Renal cortex interstitium (tissue), 15 donors: ENCODE data around the gene ATP5MC3. TPM values are rescaled to one million over a fixed set of nuclear protein-coding genes. Genes with fewer than 3 reads are reported as not detected.
A peak's percentile ranks its signal among the peaks of the same experiment; 100 is the strongest.
"Not testable (repeated sequence)": the region's sequence is repeated elsewhere in the genome, so short reads cannot be mapped to it uniquely, and the experiment has no call there.

ENCODE experiments used
- DNase-seq, 11 donors: peaks; one replicate each; pipeline ENCODE4 v3.0.0-alpha.2; 2013; ENCODE audit warnings: low read depth in 9 of 11, low spot score in 4 of 11; ENCODE audit errors: extremely low read depth in 1 of 11
- long read RNA-seq, 16 experiments: transcript quantifications; one replicate each; lab custom pipeline, GENCODE V29; 2026
- polyA plus RNA-seq, 3 donors: library from polyadenylated mRNA; unstranded; fragments of 120-200 nt; gene quantifications; one replicate each; pipeline ENCODE4 v1.2.1, GENCODE V29; 2013; ENCODE audit not compliant: insufficient read length in 3 of 3

The ATP5MC3 gene
- 100 to 1,000 TPM; 322 to 378 (median 366) TPM for polyA plus RNA-seq
- long read RNA-seq, donor 1, full-length matches to known transcripts, result 201 of 376 reads
- long read RNA-seq, donor 1, partial matches to known transcripts, result 137 of 376 reads
- long read RNA-seq, donor 1, other reads (novel, unspliced or antisense), result 38 of 376 reads
- long read RNA-seq, donor 2, full-length matches to known transcripts, result 222 of 407 reads
- long read RNA-seq, donor 2, partial matches to known transcripts, result 141 of 407 reads
- long read RNA-seq, donor 2, other reads (novel, unspliced or antisense), result 44 of 407 reads
- long read RNA-seq, donor 3, full-length matches to known transcripts, result 375 of 620 reads
- long read RNA-seq, donor 3, partial matches to known transcripts, result 158 of 620 reads
- long read RNA-seq, donor 3, other reads (novel, unspliced or antisense), result 87 of 620 reads
- long read RNA-seq, donor 4, full-length matches to known transcripts, result 230 of 352 reads
- long read RNA-seq, donor 4, partial matches to known transcripts, result 96 of 352 reads
- long read RNA-seq, donor 4, other reads (novel, unspliced or antisense), result 26 of 352 reads
- long read RNA-seq, donor 5, result 0 reads
- long read RNA-seq, donor 6, full-length matches to known transcripts, result 242 of 351 reads
- long read RNA-seq, donor 6, partial matches to known transcripts, result 61 of 351 reads
- long read RNA-seq, donor 6, other reads (novel, unspliced or antisense), result 48 of 351 reads
- long read RNA-seq, donor 7, full-length matches to known transcripts, result 314 of 482 reads
- long read RNA-seq, donor 7, partial matches to known transcripts, result 103 of 482 reads
- long read RNA-seq, donor 7, other reads (novel, unspliced or antisense), result 65 of 482 reads
- long read RNA-seq, donor 8, full-length matches to known transcripts, result 545 of 854 reads
- long read RNA-seq, donor 8, partial matches to known transcripts, result 190 of 854 reads
- long read RNA-seq, donor 8, other reads (novel, unspliced or antisense), result 119 of 854 reads
- long read RNA-seq, donor 9, full-length matches to known transcripts, result 260 of 383 reads
- long read RNA-seq, donor 9, partial matches to known transcripts, result 67 of 383 reads
- long read RNA-seq, donor 9, other reads (novel, unspliced or antisense), result 56 of 383 reads
- long read RNA-seq, donor 10, full-length matches to known transcripts, result 285 of 506 reads
- long read RNA-seq, donor 10, partial matches to known transcripts, result 161 of 506 reads
- long read RNA-seq, donor 10, other reads (novel, unspliced or antisense), result 60 of 506 reads
- long read RNA-seq, donor 11, full-length matches to known transcripts, result 162 of 251 reads
- long read RNA-seq, donor 11, partial matches to known transcripts, result 59 of 251 reads
- long read RNA-seq, donor 11, other reads (novel, unspliced or antisense), result 30 of 251 reads
- long read RNA-seq, donor 12, full-length matches to known transcripts, result 104 of 181 reads
- long read RNA-seq, donor 12, partial matches to known transcripts, result 60 of 181 reads
- long read RNA-seq, donor 12, other reads (novel, unspliced or antisense), result 17 of 181 reads
- long read RNA-seq, donor 13, full-length matches to known transcripts, result 482 of 877 reads
- long read RNA-seq, donor 13, partial matches to known transcripts, result 245 of 877 reads
- long read RNA-seq, donor 13, other reads (novel, unspliced or antisense), result 150 of 877 reads
- long read RNA-seq, donor 14, full-length matches to known transcripts, result 249 of 358 reads
- long read RNA-seq, donor 14, partial matches to known transcripts, result 99 of 358 reads
- long read RNA-seq, donor 14, other reads (novel, unspliced or antisense), result 10 of 358 reads
- long read RNA-seq, donor 15, full-length matches to known transcripts, result 109 of 179 reads
- long read RNA-seq, donor 15, partial matches to known transcripts, result 47 of 179 reads
- long read RNA-seq, donor 15, other reads (novel, unspliced or antisense), result 23 of 179 reads
- long read RNA-seq, donor 16, full-length matches to known transcripts, result 501 of 696 reads
- long read RNA-seq, donor 16, partial matches to known transcripts, result 92 of 696 reads
- long read RNA-seq, donor 16, other reads (novel, unspliced or antisense), result 103 of 696 reads

- DNase-seq, result peak; percentile 83 to 95 (median 91)
Observed at GRCh38 chr2:175181104-175181876, at the start of gene ATP5MC3. Gene ATP5MC3, minus strand, starts transcription at chr2:175181710. Its CDS starts 317 bp downstream, at chr2:175181393.

- not testable (repeated sequence) for DNase-seq
Observed at GRCh38 chr2:175228601-175229000, 47.1 kb upstream of the ATP5MC3 start.

GRCh38 chr2:175228179-175228578 is 46.7 kb upstream of the ATP5MC3 start:
- no peak for DNase-seq

GRCh38 chr2:175227393-175227792 is 45.9 kb upstream of the ATP5MC3 start:
- DNase-seq, result no peak

DNA sequence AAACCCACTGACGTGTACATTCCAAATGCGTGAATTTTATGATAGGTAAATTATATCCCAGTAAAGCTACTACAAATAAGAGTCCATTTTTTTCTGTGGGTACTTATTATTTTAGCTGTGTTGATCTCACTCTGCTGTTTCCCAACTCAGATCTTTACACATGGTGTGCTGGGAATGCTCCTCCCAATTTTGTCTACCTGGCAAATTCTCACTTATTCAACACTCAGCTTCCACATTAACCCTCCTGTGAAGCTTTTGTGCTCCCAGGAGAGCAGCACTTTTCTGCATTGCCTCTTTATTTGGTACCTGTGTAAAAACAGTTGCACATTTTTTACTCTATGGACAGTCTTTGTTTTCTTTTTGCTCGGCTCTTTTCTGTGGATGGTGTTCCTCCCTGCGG is 38.6 kb upstream of the ATP5MC3 start:
- no peak for DNase-seq

DNA sequence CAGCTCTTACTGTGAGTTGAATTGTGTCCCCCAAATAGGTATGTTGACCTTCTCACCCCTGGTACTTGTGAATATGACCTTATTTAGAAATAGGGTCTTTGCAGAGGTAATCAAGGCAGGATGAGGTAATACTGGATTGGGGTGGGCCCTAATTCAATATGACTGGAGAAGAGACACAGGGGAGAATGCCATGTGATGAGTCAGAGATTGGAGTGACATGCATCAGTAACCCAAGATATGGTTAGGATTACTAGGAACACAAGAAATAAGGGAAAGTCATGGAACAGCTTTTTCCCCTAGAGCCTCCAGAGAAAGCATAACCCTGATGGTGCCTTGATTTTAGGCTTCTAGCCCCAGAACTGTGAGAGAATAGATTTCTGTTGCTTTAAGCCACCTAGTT is 37.0 kb upstream of the ATP5MC3 start:
- DNase-seq, result no peak

DNA sequence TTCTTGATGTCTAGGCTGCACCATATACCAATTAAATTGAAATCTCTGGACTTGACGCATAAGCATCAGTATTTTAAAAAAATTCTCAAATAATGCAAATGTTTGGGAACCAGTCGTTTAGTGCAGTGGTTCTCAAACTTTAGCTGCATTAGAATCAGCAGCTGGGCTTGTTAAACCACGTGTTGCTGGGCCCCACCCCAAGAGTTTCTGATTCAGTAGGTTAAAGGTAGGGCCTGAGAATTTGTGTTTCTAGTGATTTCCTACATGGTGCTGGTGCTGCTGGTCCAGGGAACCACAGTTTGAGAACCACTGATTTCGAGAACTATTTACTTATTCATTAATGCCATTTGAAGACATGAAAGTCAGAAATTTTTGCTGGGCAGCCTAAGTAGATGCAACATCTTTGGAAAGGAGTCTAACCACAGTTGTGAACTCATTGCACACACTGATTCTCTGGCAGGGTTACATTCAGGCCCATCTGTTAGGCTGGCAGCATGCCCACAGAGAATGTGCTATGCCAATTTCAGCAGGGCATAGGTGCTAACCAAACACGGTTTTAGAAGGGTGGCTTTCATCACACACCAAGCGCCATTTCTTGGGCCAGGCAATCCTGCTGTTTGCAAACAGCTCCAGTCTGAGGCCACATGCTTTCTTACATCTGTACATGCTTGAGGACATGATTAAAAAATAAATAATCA is 26.4 kb upstream of the ATP5MC3 start:
- DNase-seq, result no peak

GRCh38 chr2:175206866-175207265 is 25.4 kb upstream of the ATP5MC3 start:
- no peak for DNase-seq

GRCh38 chr2:175205523-175205922 is 24.0 kb upstream of the ATP5MC3 start:
- DNase-seq, result no peak

GRCh38 chr2:175203621-175204496 is 22.3 kb upstream of the ATP5MC3 start:
- DNase-seq, result peak in 10 of 11 donors; percentile 17 to 51 (median 38)

- no peak for DNase-seq
Observed at GRCh38 chr2:175195012-175195411, 13.5 kb upstream of the ATP5MC3 start.

DNA sequence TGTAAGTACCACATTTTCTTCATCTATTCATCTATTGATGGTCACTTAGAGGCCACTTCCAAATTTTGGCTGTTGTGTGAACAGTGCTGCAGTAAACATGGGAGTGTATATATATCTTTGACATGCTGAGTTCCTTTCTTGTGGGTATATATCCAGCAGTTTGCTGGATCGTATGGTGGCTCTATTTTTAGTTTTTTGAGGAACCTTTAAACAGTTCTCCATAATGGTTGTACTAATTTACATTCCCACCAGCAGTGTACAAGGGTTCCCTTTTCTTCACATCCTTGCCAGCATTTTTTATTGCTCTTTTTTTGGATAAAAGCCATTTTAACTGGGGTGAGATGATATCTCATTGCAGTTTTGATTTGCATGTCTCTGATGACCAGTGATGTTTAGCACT is 7.3 kb upstream of the ATP5MC3 start:
- DNase-seq, result no peak

GRCh38 chr2:175187378-175187777 is 5.9 kb upstream of the ATP5MC3 start:
- DNase-seq, result no peak

DNA sequence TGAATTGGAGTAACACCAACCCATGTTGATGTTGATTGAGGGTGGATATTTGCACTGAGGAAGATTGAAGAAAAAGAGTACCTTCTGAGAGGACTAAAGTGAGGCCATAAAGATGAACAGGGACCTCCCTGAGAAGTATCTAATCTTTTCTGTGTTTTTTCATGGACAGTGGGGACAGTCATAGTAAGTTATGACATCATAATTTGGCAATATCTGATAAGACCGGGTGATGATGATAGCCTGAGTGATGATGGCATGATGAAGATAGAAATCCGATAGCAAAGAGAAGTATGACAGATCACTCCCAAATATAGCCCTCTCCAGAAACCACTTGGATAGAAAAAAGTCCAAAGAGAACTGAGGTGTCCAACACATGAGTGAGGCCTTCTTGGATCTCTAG is 2.2 kb upstream of the ATP5MC3 start:
- no peak for DNase-seq

DNA sequence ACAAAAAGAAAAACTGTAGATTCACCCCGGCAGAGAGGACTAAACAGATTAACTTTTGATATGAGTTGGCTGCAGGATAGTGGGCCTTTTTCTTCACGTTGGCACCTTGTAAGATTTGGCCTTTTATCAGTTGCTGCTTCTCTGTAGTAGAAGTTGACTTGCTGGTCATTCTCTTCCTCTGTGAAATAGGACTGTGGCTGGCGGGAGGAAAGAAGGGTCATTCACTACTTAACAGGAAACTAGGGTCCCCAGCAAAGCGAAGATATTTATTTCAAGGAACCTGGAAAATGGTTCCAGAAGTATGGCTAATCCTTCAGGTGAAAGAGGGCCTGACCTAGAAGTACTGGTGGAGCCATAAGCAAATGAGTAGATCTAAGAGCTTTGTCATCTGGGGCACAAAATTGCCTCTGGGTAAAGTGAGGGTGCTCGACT is 383 bp upstream of the ATP5MC3 start:
- no peak for DNase-seq
